AG04449 (cell line): ENCODE measurements around the gene STIMATE.

ENCODE experiments used
- CTCF ChIA-PET: fragments of 350-600 bp; formaldehyde crosslinking; extraction: SDS; loops from one replicate; lab custom pipeline; 2021; ENCODE audit warnings: antibody characterized with exemption; lab: Yijun Ruan, JAX
- POLR2A ChIA-PET: fragments of 400-600, 350-600 bp; formaldehyde crosslinking; extraction: SDS; loops from one replicate; lab custom pipeline; 2020; ENCODE audit warnings: antibody characterized with exemption, inconsistent platforms; lab: Yijun Ruan, JAX
- DNase-seq: peaks from one replicate; pipeline ENCODE4 v3.0.0-alpha.2; 2010; ENCODE audit warnings: low read depth, low spot score
- H3K4me3 ChIP-seq: 2 replicates; pipeline ENCODE4 v1.5.1; 2011; ENCODE audit warnings: low read depth, mild to moderate bottlenecking, control low read depth, low read length
- TF ChIP-seq, protein P1 (sequence below): IDR thresholded peaks from one replicate; pipeline ENCODE4 v1.5.1; 2011; ENCODE audit warnings: mild to moderate bottlenecking, moderate library complexity, low read length, control low read depth, inconsistent platforms; ENCODE audit not compliant: insufficient read depth; ENCODE audit errors: missing control alignments

STIMATE gene

DNA sequence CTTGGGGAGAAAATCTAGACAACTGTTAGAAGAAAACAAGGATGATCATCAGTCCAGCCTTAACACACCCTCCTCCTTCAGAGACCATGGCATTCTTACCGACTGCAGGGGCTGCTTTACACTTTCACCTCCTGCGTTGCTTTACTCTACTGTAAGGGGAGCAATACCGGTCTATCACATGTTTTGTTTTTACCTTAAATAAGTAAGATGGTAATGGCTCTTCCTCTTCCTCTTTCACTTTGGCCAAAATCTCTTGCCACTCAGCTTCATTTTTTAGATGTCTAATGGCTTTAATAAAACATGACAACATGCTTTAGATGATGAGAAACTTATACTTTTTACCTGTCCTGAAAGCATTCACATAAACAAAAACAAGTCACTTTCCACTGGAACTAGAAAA, 33.4 kb upstream of the STIMATE start:
- ChIA-PET POLR2A (no interaction called here), CTCF (interaction anchor here (0.6 to 1.6 kb wide), 6 partner anchors 8 to 187 kb away, joined by 3 to 6 read pairs (median 4); no protein-coding TSS in a partner anchor)
- DNase-seq: no peak
- TF ChIP-seq, protein P1, sequence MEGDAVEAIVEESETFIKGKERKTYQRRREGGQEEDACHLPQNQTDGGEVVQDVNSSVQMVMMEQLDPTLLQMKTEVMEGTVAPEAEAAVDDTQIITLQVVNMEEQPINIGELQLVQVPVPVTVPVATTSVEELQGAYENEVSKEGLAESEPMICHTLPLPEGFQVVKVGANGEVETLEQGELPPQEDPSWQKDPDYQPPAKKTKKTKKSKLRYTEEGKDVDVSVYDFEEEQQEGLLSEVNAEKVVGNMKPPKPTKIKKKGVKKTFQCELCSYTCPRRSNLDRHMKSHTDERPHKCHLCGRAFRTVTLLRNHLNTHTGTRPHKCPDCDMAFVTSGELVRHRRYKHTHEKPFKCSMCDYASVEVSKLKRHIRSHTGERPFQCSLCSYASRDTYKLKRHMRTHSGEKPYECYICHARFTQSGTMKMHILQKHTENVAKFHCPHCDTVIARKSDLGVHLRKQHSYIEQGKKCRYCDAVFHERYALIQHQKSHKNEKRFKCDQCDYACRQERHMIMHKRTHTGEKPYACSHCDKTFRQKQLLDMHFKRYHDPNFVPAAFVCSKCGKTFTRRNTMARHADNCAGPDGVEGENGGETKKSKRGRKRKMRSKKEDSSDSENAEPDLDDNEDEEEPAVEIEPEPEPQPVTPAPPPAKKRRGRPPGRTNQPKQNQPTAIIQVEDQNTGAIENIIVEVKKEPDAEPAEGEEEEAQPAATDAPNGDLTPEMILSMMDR: no peak
- H3K4me3 ChIP-seq: no peak overlapping the region

DNA sequence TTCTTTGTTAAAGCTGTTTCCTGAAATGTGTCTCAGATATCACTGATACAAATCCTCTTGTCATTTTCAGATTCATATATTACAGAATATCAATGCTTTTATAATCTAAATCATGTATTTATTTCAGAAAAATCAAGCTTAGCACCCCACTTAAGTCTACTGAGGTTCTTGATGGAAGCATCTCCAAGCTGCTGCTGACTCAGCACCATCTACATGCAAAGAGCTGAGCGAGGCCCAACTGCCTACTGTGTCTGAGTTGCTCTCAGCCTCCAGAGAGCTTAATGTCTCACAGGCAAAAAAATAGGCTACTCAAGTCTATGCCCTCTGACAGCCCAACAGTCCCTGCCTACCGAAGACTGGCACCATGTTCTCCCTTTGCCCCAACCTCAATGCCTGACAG, 29.2 kb upstream of the STIMATE start:
- CTCF ChIA-PET: interaction anchor here (1.1 to 4.3 kb wide), 3 partner anchors 10 to 73 kb away, joined by 4 to 35 read pairs (median 5); no protein-coding TSS in a partner anchor
- DNase-seq: no peak
- POLR2A ChIA-PET: interaction anchor here (1.1 kb wide), 1 partner anchor 156 kb away, joined by 3 read pairs; the partner anchor contains the start of gene NEK4

GRCh38 chr3:52925405-52926313, 28.3 kb upstream of the STIMATE start:
- no peak overlapping the region for H3K4me3 ChIP-seq
- ChIA-PET POLR2A (interaction anchor here (1.1 kb wide), 1 partner anchor 155 kb away, joined by 3 read pairs; the partner anchor contains the start of gene NEK4), CTCF (interaction anchor here (4.3 kb wide), 1 partner anchor 11 kb away, joined by 35 read pairs; no protein-coding TSS in a partner anchor)
- TF ChIP-seq, protein P1: no peak
- no peak for DNase-seq

More for the DNA sequence above, 29.2 kb upstream of the STIMATE start:
- H3K4me3 ChIP-seq: no peak overlapping the region
- TF ChIP-seq, protein P1: no peak

DNA sequence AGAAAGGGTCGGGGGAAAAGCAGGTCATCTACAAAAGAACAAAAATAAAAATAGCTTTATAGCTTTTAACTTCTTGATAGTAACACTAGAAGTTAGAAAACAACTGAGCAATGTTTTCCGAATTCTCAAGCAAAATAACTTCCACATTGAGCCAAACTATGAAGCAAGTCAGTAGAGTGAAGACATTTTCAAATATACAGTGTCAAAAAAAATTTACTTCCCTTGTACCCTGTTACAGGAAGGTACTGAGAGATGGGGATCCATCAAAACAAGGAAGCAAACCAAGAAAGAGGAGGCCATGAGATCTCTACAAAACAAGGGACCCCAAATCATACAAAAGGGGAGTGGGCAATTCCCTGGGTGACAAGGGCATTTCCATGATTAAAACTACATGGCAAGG, 26.6 kb upstream of the STIMATE start:
- ChIA-PET CTCF (no interaction called here), POLR2A (no interaction called here)
- TF ChIP-seq, protein P1: no peak
- no peak overlapping the region for H3K4me3 ChIP-seq
- DNase-seq: no peak

DNA sequence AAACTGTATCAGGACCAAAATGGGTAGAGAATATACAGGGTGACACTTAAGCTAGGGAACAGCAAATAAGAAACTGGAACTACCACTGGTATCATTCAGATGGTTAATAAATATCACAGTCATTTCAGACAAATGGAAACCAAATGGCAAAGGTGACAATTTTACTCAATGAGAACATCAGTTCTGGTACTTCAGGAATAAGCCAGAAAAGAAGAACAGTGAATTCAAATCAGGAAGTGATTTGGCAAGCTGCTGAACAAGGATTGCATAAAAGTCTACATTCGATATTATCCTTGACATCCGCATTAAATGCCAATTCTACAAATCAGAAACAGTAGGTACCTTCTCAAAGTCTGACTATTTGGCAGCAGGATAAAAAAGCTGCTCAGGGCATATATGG, 23.5 kb upstream of the STIMATE start:
- H3K4me3 ChIP-seq: no peak overlapping the region
- TF ChIP-seq, protein P1: no peak
- no peak for DNase-seq
- ChIA-PET POLR2A (no interaction called here), CTCF (interaction anchor here (1.2 to 3.0 kb wide), 2 partner anchors 8 to 13 kb away, joined by 3 to 12 read pairs; no protein-coding TSS in a partner anchor)

GRCh38 chr3:52917044-52917443, 19.7 kb upstream of the STIMATE start:
- TF ChIP-seq, protein P1: no peak
- ChIA-PET POLR2A (no interaction called here), CTCF (no interaction called here)
- no peak overlapping the region for H3K4me3 ChIP-seq
- no peak for DNase-seq
